PC-3 (cell line): ENCODE results near the gene GLB1L2. TPM values are rescaled to one million over a fixed set of nuclear protein-coding genes. Genes with fewer than 3 reads are reported as not detected.

Experiments used
- ATAC-seq: fragments of 200-7000 bp; cut with Tn5 transposase; 2 replicates; pipeline ENCODE4 v1.9.1; 2020; ENCODE audit warnings: mild to moderate bottlenecking, moderate library complexity
- BruUV-seq: library from RNA; stranded (reverse); fragments of 400-500 nt; replicated peaks from 2 replicates; lab custom pipeline; 2021; lab: Mats Ljungman, UMichigan
- CTCF ChIA-PET: fragments of 300-600 bp; sonication (Branson Sonifier 250); formaldehyde crosslinking; loops from one replicate; lab custom pipeline; 2022; ENCODE audit warnings: antibody characterized with exemption; lab: Charles Lee
- POLR2A ChIA-PET: fragments of 300-600 bp; sonication (Branson Sonifier 250); formaldehyde crosslinking; loops from one replicate; lab custom pipeline; 2022; ENCODE audit warnings: antibody characterized with exemption; ENCODE audit not compliant: unreplicated experiment; lab: Charles Lee
- DNase-seq: peaks from one replicate; pipeline ENCODE4 v3.0.0-alpha.2; 2015
- H2AFZ ChIP-seq: fragments of 300-600 bp; sonication (generic); 2 replicates; pipeline ENCODE4 v1.6.0; 2016; ENCODE audit warnings: antibody characterized with exemption, low read length
- H3F3A ChIP-seq: fragments of 300-600 bp; sonication (generic); one replicate; pipeline ENCODE4 v1.6.0; 2017; ENCODE audit warnings: antibody characterized with exemption, low read length, control low read depth, mild to moderate bottlenecking; ENCODE audit not compliant: unreplicated experiment
- H3K27ac ChIP-seq: fragments of 300-600 bp; sonication (generic); 2 replicates; pipeline ENCODE4 v1.5.1; 2016; ENCODE audit warnings: mild to moderate bottlenecking, low read length
- H3K27me3 ChIP-seq: fragments of 300-600 bp; sonication (generic); 2 replicates; pipeline ENCODE4 v1.6.1; 2016; ENCODE audit warnings: low read length, mixed read lengths
- H3K36me3 ChIP-seq: fragments of 300-600 bp; sonication (generic); 2 replicates; pipeline ENCODE4 v1.6.1; 2016; ENCODE audit warnings: low read depth, mixed run types, low read length, mixed read lengths
- H3K4me1 ChIP-seq: fragments of 300-600 bp; sonication (generic); 2 replicates; pipeline ENCODE4 v1.5.1; 2016; ENCODE audit warnings: low read length; ENCODE audit not compliant: insufficient read depth
- H3K4me2 ChIP-seq: fragments of 300-600 bp; sonication (generic); 2 replicates; pipeline ENCODE4 v1.6.0; 2016; ENCODE audit warnings: low read length
- H3K4me3 ChIP-seq: fragments of 300-600 bp; sonication (generic); 2 replicates; pipeline ENCODE4 v1.5.1; 2016; ENCODE audit warnings: mild to moderate bottlenecking, low read length, mixed read lengths
- H3K79me2 ChIP-seq: fragments of 300-600 bp; sonication (generic); 2 replicates; pipeline ENCODE4 v1.6.1; 2017; ENCODE audit warnings: low read length, mixed read lengths
- H3K9ac ChIP-seq: fragments of 300-600 bp; sonication (generic); 2 replicates; pipeline ENCODE4 v1.6.0; 2016; ENCODE audit warnings: mild to moderate bottlenecking, low read length
- H3K9me2 ChIP-seq: fragments of 300-600 bp; sonication (generic); replicated peaks from 2 replicates; pipeline ENCODE4 v1.6.1; 2016; ENCODE audit warnings: mixed run types, low read length, mixed read lengths
- H3K9me3 ChIP-seq: fragments of 300-600 bp; sonication (generic); 2 replicates; pipeline ENCODE4 v1.6.1; 2016; ENCODE audit warnings: low read length, mixed read lengths
- H4K20me1 ChIP-seq: fragments of 300-600 bp; sonication (generic); 2 replicates; pipeline ENCODE4 v1.6.1; 2016; ENCODE audit warnings: low read length, mixed read lengths
- EZH2 ChIP-seq: fragments of 300-600 bp; sonication (generic); IDR thresholded peaks from one replicate; pipeline ENCODE4 v1.6.1; 2017; ENCODE audit warnings: antibody characterized with exemption, mild to moderate bottlenecking, low read length; ENCODE audit not compliant: unreplicated experiment
- EZH2phosphoT487 ChIP-seq: fragments of 300-600 bp; sonication (generic); IDR thresholded peaks from 2 replicates; pipeline ENCODE4 v1.6.1; 2018; ENCODE audit warnings: mild to moderate bottlenecking, antibody characterized with exemption, low read length, borderline replicate concordance
- intact Hi-C: fragments of 100-400 bp; cut with micrococcal nuclease; formaldehyde crosslinking; loops from 2 replicates; pipeline ENCODE4 v1.9.0; 2023
- total RNA-seq: library from RNA; depleted of rRNA; stranded (reverse); fragments of >200 nt; gene quantifications from 2 replicates; pipeline ENCODE4 v1.2.3, GENCODE V29; 2014
- TF ChIP-seq, protein P1 (sequence below): fragments of 300-600 bp; sonication (generic); conservative IDR thresholded peaks from 2 replicates; pipeline ENCODE4 v1.5.1; 2017; ENCODE audit warnings: antibody characterized with exemption, low read depth, mild to moderate bottlenecking, low read length

GLB1L2 gene
- total RNA-seq, 1 experiment from 2014 or later = 0.62 TPM

- H3K4me3 ChIP-seq = no peak overlapping the region
- no peak overlapping the region for H3K4me2 ChIP-seq
- ChIA-PET POLR2A (no interaction called here), CTCF (no interaction called here)
- no peaks in the 10 kb centered on the region for H3K79me2 ChIP-seq
- no peaks in the 10 kb centered on the region for H3F3A ChIP-seq
- peaks cover 40% of the 10 kb centered on the region for H3K27me3 ChIP-seq
- intact Hi-C loops = no loop called here
- H3K27ac ChIP-seq = no peak overlapping the region
- no peak overlapping the region for H3K9ac ChIP-seq
- no peak for TF ChIP-seq EZH2phosphoT487
- TF ChIP-seq, protein P1, sequence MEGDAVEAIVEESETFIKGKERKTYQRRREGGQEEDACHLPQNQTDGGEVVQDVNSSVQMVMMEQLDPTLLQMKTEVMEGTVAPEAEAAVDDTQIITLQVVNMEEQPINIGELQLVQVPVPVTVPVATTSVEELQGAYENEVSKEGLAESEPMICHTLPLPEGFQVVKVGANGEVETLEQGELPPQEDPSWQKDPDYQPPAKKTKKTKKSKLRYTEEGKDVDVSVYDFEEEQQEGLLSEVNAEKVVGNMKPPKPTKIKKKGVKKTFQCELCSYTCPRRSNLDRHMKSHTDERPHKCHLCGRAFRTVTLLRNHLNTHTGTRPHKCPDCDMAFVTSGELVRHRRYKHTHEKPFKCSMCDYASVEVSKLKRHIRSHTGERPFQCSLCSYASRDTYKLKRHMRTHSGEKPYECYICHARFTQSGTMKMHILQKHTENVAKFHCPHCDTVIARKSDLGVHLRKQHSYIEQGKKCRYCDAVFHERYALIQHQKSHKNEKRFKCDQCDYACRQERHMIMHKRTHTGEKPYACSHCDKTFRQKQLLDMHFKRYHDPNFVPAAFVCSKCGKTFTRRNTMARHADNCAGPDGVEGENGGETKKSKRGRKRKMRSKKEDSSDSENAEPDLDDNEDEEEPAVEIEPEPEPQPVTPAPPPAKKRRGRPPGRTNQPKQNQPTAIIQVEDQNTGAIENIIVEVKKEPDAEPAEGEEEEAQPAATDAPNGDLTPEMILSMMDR = no peak
- TF ChIP-seq EZH2 = no peak
- no peak overlapping the region for H2AFZ ChIP-seq
- ATAC-seq (no peak), DNase-seq (no peak)
- H4K20me1 ChIP-seq = no peaks in the 10 kb centered on the region
- H3K9me3 ChIP-seq = no peaks in the 10 kb centered on the region
- no peaks in the 10 kb centered on the region for H3K36me3 ChIP-seq
- no TSS peak for BruUV-seq
- no peaks in the 10 kb centered on the region for H3K4me1 ChIP-seq
- no peaks in the 10 kb centered on the region for H3K9me2 ChIP-seq
Observed at GRCh38 chr11:134288486-134288885, 43.3 kb upstream of the GLB1L2 start.

GRCh38 chr11:134289167-134289566 is 42.6 kb upstream of the GLB1L2 start:
- no peaks in the 10 kb centered on the region for H3F3A ChIP-seq
- ATAC-seq (no peak), DNase-seq (no peak)
- no peaks in the 10 kb centered on the region for H4K20me1 ChIP-seq
- intact Hi-C loops = no loop called here
- no peaks in the 10 kb centered on the region for H3K9me2 ChIP-seq
- no peak overlapping the region for H2AFZ ChIP-seq
- H3K9me3 ChIP-seq = no peaks in the 10 kb centered on the region
- ChIA-PET POLR2A (no interaction called here), CTCF (no interaction called here)
- H3K9ac ChIP-seq = no peak overlapping the region
- H3K4me1 ChIP-seq = no peaks in the 10 kb centered on the region
- TF ChIP-seq, protein P1 = no peak
- TF ChIP-seq EZH2phosphoT487 (no peak), EZH2 (no peak)
- no peaks in the 10 kb centered on the region for H3K36me3 ChIP-seq
- H3K4me2 ChIP-seq = no peak overlapping the region
- BruUV-seq = no TSS peak
- H3K27ac ChIP-seq = no peak overlapping the region
- H3K79me2 ChIP-seq = no peaks in the 10 kb centered on the region
- H3K4me3 ChIP-seq = no peak overlapping the region
- H3K27me3 ChIP-seq = peaks cover 38% of the 10 kb centered on the region

- no peak for ATAC-seq
- CTCF ChIA-PET = no interaction called here
- TF ChIP-seq EZH2 = no peak
- TF ChIP-seq, protein P1 = no peak
- TF ChIP-seq EZH2phosphoT487 = no peak
Observed at GRCh38 chr11:134289789-134290188, 42.0 kb upstream of the GLB1L2 start.

More at GRCh38 chr11:134289789-134290188, 42.0 kb upstream of the GLB1L2 start:
- intact Hi-C loops = no loop called here
- no peaks in the 10 kb centered on the region for H3K36me3 ChIP-seq
- POLR2A ChIA-PET = no interaction called here
- H3K9ac ChIP-seq = no peak overlapping the region
- no peak overlapping the region for H3K27ac ChIP-seq
- no peaks in the 10 kb centered on the region for H4K20me1 ChIP-seq
- no TSS peak for BruUV-seq
- H3K9me2 ChIP-seq = no peaks in the 10 kb centered on the region
- H3K79me2 ChIP-seq = no peaks in the 10 kb centered on the region
- no peak overlapping the region for H3K4me2 ChIP-seq
- no peaks in the 10 kb centered on the region for H3F3A ChIP-seq
- no peaks in the 10 kb centered on the region for H3K9me3 ChIP-seq
- peaks cover 44% of the 10 kb centered on the region for H3K27me3 ChIP-seq
- H2AFZ ChIP-seq = no peak overlapping the region
- H3K4me3 ChIP-seq = no peak overlapping the region
- H3K4me1 ChIP-seq = no peaks in the 10 kb centered on the region
- no peak for DNase-seq
